Loucy (cell line): ENCODE results near the gene GATA5.

ENCODE experiments used
- CTCF ChIP-seq: fragments of 200-600 bp; sonication (generic); conservative IDR thresholded peaks from 2 replicates; pipeline ENCODE4 v1.5.1; 2014; ENCODE audit warnings: mild to moderate bottlenecking, antibody characterized with exemption, low read length
- EZH2phosphoT487 ChIP-seq: fragments of 200-600 bp; IDR thresholded peaks from 2 replicates; pipeline ENCODE4 v1.6.1; 2018; ENCODE audit warnings: antibody characterized with exemption, mild to moderate bottlenecking, moderate library complexity, borderline replicate concordance

GRCh38 chr20:62507323-62507722 is 31.5 kb upstream of the GATA5 start:
- TF ChIP-seq CTCF = no peak
- no peak for TF ChIP-seq EZH2phosphoT487
